HCT116 (cell line): ENCODE data around the gene MTIF3. TPM values are rescaled to one million over a fixed set of nuclear protein-coding genes. Genes with fewer than 3 reads are reported as not detected.

ENCODE experiments used
- ATAC-seq: fragments of 200-7000 bp; cut with Tn5 transposase; 2 replicates; pipeline ENCODE4 v1.9.1; 2020; ENCODE audit warnings: mild to moderate bottlenecking, moderate library complexity
- BruUV-seq: library from RNA; stranded (reverse); fragments of 400-500 nt; replicated peaks from 2 replicates; lab custom pipeline; 2021; lab: Mats Ljungman, UMichigan
- CTCF ChIA-PET: fragments of 300-600 bp; sonication (Branson Sonifier 250); formaldehyde crosslinking; loops from one replicate; lab custom pipeline; 2021; ENCODE audit warnings: antibody characterized with exemption; lab: Charles Lee
- POLR2A ChIA-PET: fragments of 300-600, 350-600 bp; sonication (Branson Sonifier 250); formaldehyde crosslinking; loops from one replicate; lab custom pipeline; 2021; ENCODE audit warnings: antibody characterized with exemption; lab: Charles Lee
- RAD21 ChIA-PET, 2 experiments: fragments of 300-600 bp; sonication (Branson Sonifier 250); formaldehyde crosslinking; loops; one replicate each; lab custom pipeline; 2023; ENCODE audit warnings: low total read pairs in 2 of 2; ENCODE audit not compliant: uncharacterized antibody in 2 of 2, unreplicated experiment in 2 of 2, low non-redundant PET in 1 of 2; lab: Charles Lee
- DNase-seq: peaks from one replicate; pipeline ENCODE4 v3.0.0-alpha.2; 2010; ENCODE audit warnings: low read depth, low spot score
- H2AFZ ChIP-seq: fragments of 200-600 bp; shearing (Covaris generic), sonication (generic); 2 replicates; pipeline ENCODE4 v1.6.1; 2017; ENCODE audit warnings: low read depth, mixed run types, mixed read lengths, antibody characterized with exemption, low read length; ENCODE audit not compliant: poor library complexity, severe bottlenecking
- H3K27ac ChIP-seq: 2 replicates; pipeline ENCODE4 v1.5.1; 2012; ENCODE audit warnings: low read depth, low read length
- H3K27me3 ChIP-seq: fragments of 200-600 bp; sonication (generic); 2 replicates; pipeline ENCODE4 v1.6.1; 2016; ENCODE audit warnings: mixed run types, low read length, mixed read lengths; ENCODE audit not compliant: insufficient read depth
- H3K36me3 ChIP-seq, 2 experiments: fragments of 200-500 bp in 1 of 2; fragments of 200-600 bp in 1 of 2; sonication (Bioruptor generic) in 1 of 2; sonication (generic) in 1 of 2; 2 replicates each; pipeline versions ENCODE4 v1.5.1 to v1.6.1; 2014 to 2016; ENCODE audit warnings: low read length in 2 of 2, inconsistent platforms in 1 of 2, mixed read lengths in 1 of 2, mixed run types in 1 of 2; ENCODE audit not compliant: insufficient read depth in 2 of 2, control insufficient read depth in 1 of 2
- H3K4me1 ChIP-seq, 2 experiments: fragments of 200-600 bp in 1 of 2; sonication (generic) in 1 of 2; 2 replicates each; pipeline versions ENCODE4 v1.5.1 to v1.6.1; 2012 to 2017; ENCODE audit warnings: low read length in 2 of 2, inconsistent platforms in 1 of 2, mild to moderate bottlenecking in 1 of 2, mixed read lengths in 1 of 2, mixed run types in 1 of 2, moderate library complexity in 1 of 2; ENCODE audit not compliant: insufficient read depth in 2 of 2, control insufficient read depth in 1 of 2
- H3K4me2 ChIP-seq: fragments of 200-600 bp; sonication (generic); 2 replicates; pipeline ENCODE4 v1.6.1; 2017; ENCODE audit warnings: mixed run types, low read length, mixed read lengths
- H3K4me3 ChIP-seq, 2 experiments: fragments of 200-600 bp in 1 of 2; sonication (generic) in 1 of 2; replicated peaks in 1 of 2; 2 replicates each; pipeline ENCODE4 v1.5.1; 2011 to 2016; ENCODE audit warnings: low read length in 2 of 2, control low read depth in 1 of 2, low read depth in 1 of 2, mild to moderate bottlenecking in 1 of 2, mixed read lengths in 1 of 2, mixed run types in 1 of 2
- H3K79me2 ChIP-seq: fragments of 200-600 bp; sonication (generic); 2 replicates; pipeline ENCODE4 v1.6.1; 2017; ENCODE audit warnings: mild to moderate bottlenecking, mixed run types, low read length, moderate library complexity, mixed read lengths; ENCODE audit not compliant: insufficient read depth
- H3K9ac ChIP-seq: fragments of 200-600 bp; sonication (generic); 2 replicates; pipeline ENCODE4 v1.6.1; 2016; ENCODE audit warnings: low read length, mixed read lengths
- H3K9me2 ChIP-seq: fragments of 200-600 bp; sonication (generic), shearing (Covaris generic); 2 replicates; pipeline ENCODE4 v1.6.1; 2017; ENCODE audit warnings: mixed run types, mild to moderate bottlenecking, moderate library complexity; ENCODE audit not compliant: insufficient read depth
- H3K9me3 ChIP-seq, 2 experiments: fragments of 200-500 bp in 1 of 2; fragments of 200-600 bp in 1 of 2; sonication (Bioruptor generic) in 1 of 2; sonication (generic) in 1 of 2; 2 replicates each; pipeline ENCODE4 v1.6.1; 2014 to 2017; ENCODE audit warnings: low read length in 2 of 2, mixed read lengths in 2 of 2, inconsistent platforms in 1 of 2, low read depth in 1 of 2, mild to moderate bottlenecking in 1 of 2, mixed run types in 1 of 2, moderate library complexity in 1 of 2; ENCODE audit not compliant: control insufficient read depth in 1 of 2, insufficient read depth in 1 of 2
- H4K20me1 ChIP-seq: fragments of 200-600 bp; sonication (generic), shearing (Covaris generic); 2 replicates; pipeline ENCODE4 v1.6.1; 2017; ENCODE audit warnings: mixed run types, mild to moderate bottlenecking, moderate library complexity; ENCODE audit not compliant: insufficient read depth
- CBX3 ChIP-seq: IDR thresholded peaks from 2 replicates; pipeline ENCODE4 v1.6.1; 2012; ENCODE audit warnings: low read depth
- CEBPB ChIP-seq: IDR thresholded peaks from 2 replicates; pipeline ENCODE4 v1.6.1; 2012; ENCODE audit warnings: low read depth
- ELF1 ChIP-seq: IDR thresholded peaks from 2 replicates; pipeline ENCODE4 v1.6.1; 2012; ENCODE audit warnings: low read depth, borderline replicate concordance
- EZH2 ChIP-seq: fragments of 200-600 bp; sonication (generic); IDR thresholded peaks from 2 replicates; pipeline ENCODE4 v1.6.1; 2017; ENCODE audit warnings: antibody characterized with exemption, mixed run types
- EZH2phosphoT487 ChIP-seq: fragments of 200-600 bp; IDR thresholded peaks from 2 replicates; pipeline ENCODE4 v1.6.1; 2018; ENCODE audit warnings: antibody characterized with exemption, borderline replicate concordance
- POLR2A ChIP-seq: IDR thresholded peaks from 2 replicates; pipeline ENCODE4 v1.7.0; 2011; ENCODE audit warnings: borderline replicate concordance; ENCODE audit not compliant: insufficient read depth, insufficient read length; ENCODE audit errors: extremely low read depth
- POLR2AphosphoS5 ChIP-seq: IDR thresholded peaks from 2 replicates; pipeline ENCODE4 v1.6.1; 2011; ENCODE audit warnings: mild to moderate bottlenecking, low read depth, low read length, moderate library complexity
- RAD21 ChIP-seq: IDR thresholded peaks from 2 replicates; pipeline ENCODE4 v1.6.1; 2012; ENCODE audit warnings: low read depth, mild to moderate bottlenecking
- SIN3A ChIP-seq: IDR thresholded peaks from 2 replicates; pipeline ENCODE4 v1.6.1; 2012; ENCODE audit warnings: low read depth
- YY1 ChIP-seq: IDR thresholded peaks from 2 replicates; pipeline ENCODE4 v1.6.1; 2011; ENCODE audit warnings: low read length, low read depth, moderate library complexity, mild to moderate bottlenecking; ENCODE audit not compliant: insufficient replicate concordance; ENCODE audit errors: extremely low read depth
- intact Hi-C: fragments of 100-400 bp; cut with micrococcal nuclease; formaldehyde crosslinking; loops from 2 replicates; pipeline ENCODE4 v1.10.0; 2022
- total RNA-seq: library from RNA; stranded (reverse); gene quantifications from one replicate; pipeline ENCODE4 v1.2.1, GENCODE V29; 2021; ENCODE audit not compliant: unreplicated experiment
- TF ChIP-seq, protein P1 (sequence below): IDR thresholded peaks from 2 replicates; pipeline ENCODE4 v1.6.1; 2011; ENCODE audit warnings: mild to moderate bottlenecking, low read length, moderate library complexity; ENCODE audit not compliant: insufficient replicate concordance; ENCODE audit errors: extremely low read depth

The MTIF3 gene
- total RNA-seq, 1 experiment from 2014 or later, result 27.8 TPM

DNA sequence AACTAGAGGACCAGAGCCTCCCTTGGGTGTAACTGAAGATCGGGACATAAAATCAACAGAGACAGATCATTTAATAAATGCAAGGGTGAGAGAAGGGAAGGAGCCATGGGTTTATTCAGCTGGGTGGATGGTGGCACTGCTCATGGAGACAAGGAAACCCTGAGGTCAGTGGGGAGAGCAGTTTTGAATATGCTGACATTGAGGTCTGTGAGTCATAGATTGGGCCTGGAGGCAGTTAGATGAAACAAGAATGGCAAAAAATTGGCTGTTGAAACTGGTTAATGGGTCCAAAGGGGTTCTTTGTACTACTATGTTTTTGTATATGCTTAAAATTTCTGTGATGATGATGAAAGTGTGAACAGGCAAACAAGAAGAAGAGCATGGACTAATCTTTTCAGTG is 31.0 kb downstream of the MTIF3 start:
- Histone ChIP-seq H3K27me3 (peaks cover 12% of the 10 kb centered on the region; the same call in 1 of the 2 replicates), H4K20me1 (no peaks in the 10 kb centered on the region), H3K9me3 (no peaks in the 10 kb centered on the region), H3K9me2 (no peaks in the 10 kb centered on the region)
- intact Hi-C loops, result no loop called here
- RAD21 ChIA-PET, result no interaction called here
- CTCF ChIA-PET, result no interaction called here
- TF ChIP-seq RAD21 (no peak), EZH2 (no peak), POLR2A (no peak), CEBPB (no peak)
- TF ChIP-seq, all 23 proteins: peak for 0
- Histone ChIP-seq H3K4me3 (no peak overlapping the region), H3K4me2 (no peak overlapping the region), H3K36me3 (no peaks in the 10 kb centered on the region), H3K79me2 (no peaks in the 10 kb centered on the region), H3K27ac (no peak overlapping the region), H3K9ac (no peak overlapping the region), H2AFZ (no peak overlapping the region), H3K4me1 (peaks cover 4 to 9% of the 10 kb centered on the region in 2 experiments; a peak in 3 of 4 replicates)
- POLR2A ChIA-PET, result no interaction called here
- ATAC-seq (no peak), DNase-seq (no peak)
- no TSS peak for BruUV-seq

DNA sequence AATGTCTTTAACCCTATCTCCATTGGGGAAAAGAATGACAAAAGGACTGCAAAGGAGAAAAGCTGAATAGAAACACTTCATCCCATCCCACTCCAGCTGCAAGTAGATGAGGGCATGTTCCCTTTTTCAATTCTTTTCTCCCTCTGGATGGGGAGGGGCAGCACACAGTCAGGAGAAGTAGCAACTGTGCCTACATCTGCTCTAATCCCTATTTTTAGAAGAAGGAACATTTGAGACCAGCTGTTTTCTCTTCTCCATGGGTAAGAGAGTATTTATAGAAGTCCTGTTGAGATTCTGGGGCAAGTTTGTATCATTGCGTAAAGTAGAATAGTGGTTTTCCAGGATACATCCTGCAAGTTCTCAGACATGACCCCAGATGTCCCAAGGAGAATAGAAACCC is 35.2 kb downstream of the MTIF3 start:
- TF ChIP-seq ELF1, result no peak
- no peak for TF ChIP-seq CBX3
- TF ChIP-seq YY1, result no peak
- TF ChIP-seq EZH2phosphoT487, result no peak
- no peak for TF ChIP-seq POLR2AphosphoS5
- TF ChIP-seq SIN3A, result no peak
- TF ChIP-seq CEBPB, result no peak
- TF ChIP-seq, protein P1, sequence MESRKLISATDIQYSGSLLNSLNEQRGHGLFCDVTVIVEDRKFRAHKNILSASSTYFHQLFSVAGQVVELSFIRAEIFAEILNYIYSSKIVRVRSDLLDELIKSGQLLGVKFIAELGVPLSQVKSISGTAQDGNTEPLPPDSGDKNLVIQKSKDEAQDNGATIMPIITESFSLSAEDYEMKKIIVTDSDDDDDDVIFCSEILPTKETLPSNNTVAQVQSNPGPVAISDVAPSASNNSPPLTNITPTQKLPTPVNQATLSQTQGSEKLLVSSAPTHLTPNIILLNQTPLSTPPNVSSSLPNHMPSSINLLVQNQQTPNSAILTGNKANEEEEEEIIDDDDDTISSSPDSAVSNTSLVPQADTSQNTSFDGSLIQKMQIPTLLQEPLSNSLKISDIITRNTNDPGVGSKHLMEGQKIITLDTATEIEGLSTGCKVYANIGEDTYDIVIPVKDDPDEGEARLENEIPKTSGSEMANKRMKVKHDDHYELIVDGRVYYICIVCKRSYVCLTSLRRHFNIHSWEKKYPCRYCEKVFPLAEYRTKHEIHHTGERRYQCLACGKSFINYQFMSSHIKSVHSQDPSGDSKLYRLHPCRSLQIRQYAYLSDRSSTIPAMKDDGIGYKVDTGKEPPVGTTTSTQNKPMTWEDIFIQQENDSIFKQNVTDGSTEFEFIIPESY, result no peak
- H3K9me2 ChIP-seq, result no peaks in the 10 kb centered on the region
- no peak overlapping the region for H3K4me2 ChIP-seq
- POLR2A ChIA-PET, result no interaction called here
- H3K9ac ChIP-seq, result no peak overlapping the region
- no peak overlapping the region for H3K4me3 ChIP-seq
- intact Hi-C loops, result no loop called here
- ATAC-seq, result no peak
- no TSS peak for BruUV-seq
- H4K20me1 ChIP-seq, result no peaks in the 10 kb centered on the region
- H3K9me3 ChIP-seq, result no peaks in the 10 kb centered on the region
- RAD21 ChIA-PET, result no interaction called here
- H3K36me3 ChIP-seq, result no peaks in the 10 kb centered on the region
- DNase-seq, result no peak
- no peak overlapping the region for H2AFZ ChIP-seq
- no peaks in the 10 kb centered on the region for H3K4me1 ChIP-seq
- no peaks in the 10 kb centered on the region for H3K79me2 ChIP-seq
- CTCF ChIA-PET, result no interaction called here
- H3K27me3 ChIP-seq, result peaks cover 19% of the 10 kb centered on the region; the same call in 1 of the 2 replicates
- no peak overlapping the region for H3K27ac ChIP-seq
